DOHH2 (cell line): ENCODE data around the gene BATF.

Experiments used
- EZH2phosphoT487 ChIP-seq: fragments of 200-600 bp; sonication (generic); IDR thresholded peaks from 2 replicates; pipeline ENCODE4 v1.6.1; 2017; ENCODE audit warnings: borderline replicate concordance, mild to moderate bottlenecking, antibody characterized with exemption, low read length, moderate library complexity, mixed read lengths
- TF ChIP-seq, protein P1 (sequence below): fragments of 200-600 bp; sonication (generic); IDR thresholded peaks from one replicate; pipeline ENCODE4 v1.5.1; 2014; ENCODE audit warnings: antibody characterized with exemption, mild to moderate bottlenecking, low read depth, low read length; ENCODE audit not compliant: poor library complexity, severe bottlenecking

DNA sequence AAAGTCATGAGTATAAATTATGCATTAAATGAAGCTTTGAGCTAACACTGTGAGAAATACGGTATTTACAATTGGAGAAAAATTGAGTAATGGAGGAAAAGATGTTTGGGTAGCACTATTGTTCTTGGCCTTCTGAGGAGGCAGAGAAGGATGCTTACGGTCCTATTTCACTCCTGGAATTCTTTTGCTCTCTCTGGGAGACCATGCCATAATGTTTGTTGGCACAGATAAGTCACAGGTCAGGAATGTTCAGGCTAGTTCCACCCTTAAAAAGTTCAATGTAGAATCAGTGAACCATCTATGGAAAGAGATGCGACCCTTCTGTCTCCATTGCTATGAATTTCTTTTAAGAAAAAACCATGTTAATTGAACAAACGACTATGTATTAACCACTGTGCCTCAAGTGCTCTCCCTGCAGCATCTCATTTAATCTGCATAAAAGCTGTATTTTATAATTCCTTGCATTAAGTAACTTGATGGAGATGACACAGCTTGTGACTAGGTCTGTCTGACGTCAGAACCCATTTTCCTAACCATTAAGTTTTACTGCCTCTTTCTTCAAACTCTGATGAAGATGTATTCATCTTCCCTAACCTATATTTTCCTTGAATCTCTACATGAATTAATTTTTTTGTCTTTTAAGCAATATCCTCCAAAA is 9.5 kb downstream of the BATF start:
- TF ChIP-seq, protein P1, sequence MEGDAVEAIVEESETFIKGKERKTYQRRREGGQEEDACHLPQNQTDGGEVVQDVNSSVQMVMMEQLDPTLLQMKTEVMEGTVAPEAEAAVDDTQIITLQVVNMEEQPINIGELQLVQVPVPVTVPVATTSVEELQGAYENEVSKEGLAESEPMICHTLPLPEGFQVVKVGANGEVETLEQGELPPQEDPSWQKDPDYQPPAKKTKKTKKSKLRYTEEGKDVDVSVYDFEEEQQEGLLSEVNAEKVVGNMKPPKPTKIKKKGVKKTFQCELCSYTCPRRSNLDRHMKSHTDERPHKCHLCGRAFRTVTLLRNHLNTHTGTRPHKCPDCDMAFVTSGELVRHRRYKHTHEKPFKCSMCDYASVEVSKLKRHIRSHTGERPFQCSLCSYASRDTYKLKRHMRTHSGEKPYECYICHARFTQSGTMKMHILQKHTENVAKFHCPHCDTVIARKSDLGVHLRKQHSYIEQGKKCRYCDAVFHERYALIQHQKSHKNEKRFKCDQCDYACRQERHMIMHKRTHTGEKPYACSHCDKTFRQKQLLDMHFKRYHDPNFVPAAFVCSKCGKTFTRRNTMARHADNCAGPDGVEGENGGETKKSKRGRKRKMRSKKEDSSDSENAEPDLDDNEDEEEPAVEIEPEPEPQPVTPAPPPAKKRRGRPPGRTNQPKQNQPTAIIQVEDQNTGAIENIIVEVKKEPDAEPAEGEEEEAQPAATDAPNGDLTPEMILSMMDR, result no peak
- no peak for TF ChIP-seq EZH2phosphoT487
